IMR-90 (cell line): ENCODE results near the gene TMUB2. TPM values are rescaled to one million over a fixed set of nuclear protein-coding genes. Genes with fewer than 3 reads are reported as not detected.
A peak's percentile ranks its signal among the peaks of the same experiment; 100 is the strongest.

Experiments
- ATAC-seq: fragments of 200-7000 bp; cut with Tn5 transposase; 2 replicates; pipeline ENCODE4 v1.9.1; 2020; ENCODE audit warnings: low read depth, mild to moderate bottlenecking, moderate library complexity
- BruUV-seq: library from RNA; stranded (reverse); fragments of 400-500 nt; replicated peaks from 2 replicates; lab custom pipeline; 2021; lab: Mats Ljungman, UMichigan
- CTCF ChIA-PET: fragments of 300-600 bp; formaldehyde crosslinking; extraction: SDS; loops from one replicate; lab custom pipeline; 2021; ENCODE audit warnings: antibody characterized with exemption; lab: Yijun Ruan, JAX
- POLR2A ChIA-PET: fragments of 300-600 bp; sonication (Branson Sonifier 250); formaldehyde crosslinking; loops from one replicate; lab custom pipeline; 2022; ENCODE audit warnings: antibody characterized with exemption; ENCODE audit not compliant: unreplicated experiment; lab: Charles Lee
- DNase-seq: peaks from one replicate; pipeline ENCODE4 v3.0.0; 2013
- H2AFZ ChIP-seq: replicated peaks from 2 replicates; pipeline ENCODE3; 2013; ENCODE audit warnings: low read length, mild to moderate bottlenecking; ENCODE audit not compliant: poor library complexity
- H2AK5ac ChIP-seq: 2 replicates; pipeline ENCODE4 v1.6.1; 2013; ENCODE audit warnings: low read depth, low read length, inconsistent platforms
- H2AK9ac ChIP-seq: replicated peaks from 2 replicates; pipeline ENCODE3; 2013; ENCODE audit warnings: mild to moderate bottlenecking, low read depth, low read length, moderate library complexity; ENCODE audit not compliant: poor library complexity
- H2BK120ac ChIP-seq: 2 replicates; pipeline ENCODE4 v1.6.1; 2013; ENCODE audit warnings: low read depth, low read length, inconsistent platforms
- H2BK15ac ChIP-seq: 3 replicates; pipeline ENCODE4 v1.6.1; 2013; ENCODE audit warnings: low read depth, low read length, inconsistent platforms
- H2BK20ac ChIP-seq: 2 replicates; pipeline ENCODE4 v1.6.1; 2013; ENCODE audit warnings: low read depth, mild to moderate bottlenecking, inconsistent platforms, low read length, moderate library complexity
- H2BK5ac ChIP-seq: 2 replicates; pipeline ENCODE4 v1.6.1; 2013; ENCODE audit warnings: mild to moderate bottlenecking, low read depth, low read length, inconsistent platforms; ENCODE audit not compliant: poor library complexity, severe bottlenecking
- H3K14ac ChIP-seq: replicated peaks from 2 replicates; pipeline ENCODE4 v1.6.1; 2013; ENCODE audit warnings: low read depth, low read length, inconsistent platforms
- H3K18ac ChIP-seq: 2 replicates; pipeline ENCODE4 v1.6.1; 2013; ENCODE audit warnings: low read depth, low read length, control low read depth
- H3K23ac ChIP-seq: 2 replicates; pipeline ENCODE4 v1.6.1; 2013; ENCODE audit warnings: low read depth, low read length, inconsistent platforms
- H3K27ac ChIP-seq: 2 replicates; pipeline ENCODE4 v1.5.1; 2013; ENCODE audit warnings: mild to moderate bottlenecking, control low read depth, low read length; ENCODE audit not compliant: insufficient read depth
- H3K27me3 ChIP-seq: 2 replicates; pipeline ENCODE4 v1.6.1; 2013; ENCODE audit warnings: low read length; ENCODE audit not compliant: control insufficient read depth, insufficient read depth
- H3K36me3 ChIP-seq: 2 replicates; pipeline ENCODE4 v1.6.1; 2013; ENCODE audit warnings: low read length, mixed read lengths; ENCODE audit not compliant: control insufficient read depth, insufficient read depth
- H3K4ac ChIP-seq: 2 replicates; pipeline ENCODE4 v1.6.1; 2013; ENCODE audit warnings: low read depth, low read length, inconsistent platforms
- H3K4me1 ChIP-seq: 2 replicates; pipeline ENCODE4 v1.6.1; 2013; ENCODE audit warnings: low read length, mixed read lengths; ENCODE audit not compliant: control insufficient read depth, insufficient read depth
- H3K4me2 ChIP-seq: 2 replicates; pipeline ENCODE4 v1.6.1; 2013; ENCODE audit warnings: low read depth, mild to moderate bottlenecking, control low read depth, low read length, moderate library complexity
- H3K4me3 ChIP-seq: 2 replicates; pipeline ENCODE4 v1.5.1; 2013; ENCODE audit warnings: low read depth, mild to moderate bottlenecking, control low read depth, low read length, moderate library complexity; ENCODE audit not compliant: insufficient read depth
- H3K56ac ChIP-seq: 2 replicates; pipeline ENCODE4 v1.6.1; 2013; ENCODE audit warnings: low read length, inconsistent platforms; ENCODE audit not compliant: insufficient read depth; ENCODE audit errors: extremely low read depth
- H3K79me1 ChIP-seq, 2 experiments: 2 replicates each; pipeline ENCODE4 v1.6.1; 2013; ENCODE audit warnings: low read length in 2 of 2, inconsistent platforms in 1 of 2, low read depth in 1 of 2
- H3K9ac ChIP-seq: 2 replicates; pipeline ENCODE4 v1.6.1; 2013; ENCODE audit warnings: low read depth, low read length, control low read depth
- H3K9me1 ChIP-seq: 2 replicates; pipeline ENCODE4 v1.6.1; 2013; ENCODE audit warnings: low read length, inconsistent platforms; ENCODE audit not compliant: insufficient read depth
- H3K9me3 ChIP-seq: 2 replicates; pipeline ENCODE4 v1.6.1; 2013; ENCODE audit warnings: low read length; ENCODE audit not compliant: control insufficient read depth, insufficient read depth
- H4K20me1 ChIP-seq: 2 replicates; pipeline ENCODE4 v1.6.1; 2013; ENCODE audit warnings: low read length, inconsistent platforms; ENCODE audit not compliant: insufficient read depth
- H4K5ac ChIP-seq: 2 replicates; pipeline ENCODE4 v1.6.1; 2013; ENCODE audit warnings: mild to moderate bottlenecking, low read depth, low read length, control low read depth
- H4K8ac ChIP-seq, 2 experiments: 2 replicates each; pipeline ENCODE4 v1.6.1; 2013; ENCODE audit warnings: low read depth in 2 of 2, low read length in 2 of 2, control low read depth in 1 of 2, inconsistent platforms in 1 of 2
- H4K91ac ChIP-seq: 2 replicates; pipeline ENCODE4 v1.6.1; 2013; ENCODE audit warnings: low read depth, low read length, inconsistent platforms; ENCODE audit not compliant: insufficient read depth
- BHLHE40 ChIP-seq: fragments of 150-350 bp; IDR thresholded peaks from 2 replicates; pipeline ENCODE4 v1.6.1; 2016; ENCODE audit warnings: mild to moderate bottlenecking, low read depth, low read length
- CHD1 ChIP-seq: IDR thresholded peaks from 2 replicates; pipeline ENCODE4 v1.6.1; 2012; ENCODE audit warnings: low read depth, low read length, improper control_type of control experiment
- CTCF ChIP-seq: conservative IDR thresholded peaks from 2 replicates; pipeline ENCODE4 v1.5.1; 2012; ENCODE audit warnings: mild to moderate bottlenecking, low read depth, low read length, improper control_type of control experiment
- ELK1 ChIP-seq: fragments of 150-350 bp; IDR thresholded peaks from 2 replicates; pipeline ENCODE4 v1.6.1; 2016; ENCODE audit warnings: low read depth, mild to moderate bottlenecking, low read length, moderate library complexity, borderline replicate concordance
- FOS ChIP-seq: fragments of 150-350 bp; IDR thresholded peaks from 2 replicates; pipeline ENCODE4 v1.6.1; 2016; ENCODE audit warnings: low read depth, low read length
- MAFK ChIP-seq: IDR thresholded peaks from 2 replicates; pipeline ENCODE4 v1.6.1; 2012; ENCODE audit warnings: low read depth, low read length, improper control_type of control experiment
- MAZ ChIP-seq: IDR thresholded peaks from 2 replicates; pipeline ENCODE4 v1.6.1; 2012; ENCODE audit warnings: low read depth, mild to moderate bottlenecking, low read length, improper control_type of control experiment, moderate library complexity, borderline replicate concordance
- MXI1 ChIP-seq: IDR thresholded peaks from 2 replicates; pipeline ENCODE4 v1.6.1; 2012; ENCODE audit warnings: low read depth, mild to moderate bottlenecking, low read length, moderate library complexity, borderline replicate concordance
- RAD21 ChIP-seq: IDR thresholded peaks from 2 replicates; pipeline ENCODE4 v1.6.1; 2012; ENCODE audit warnings: low read length, improper control_type of control experiment
- RCOR1 ChIP-seq: IDR thresholded peaks from 2 replicates; pipeline ENCODE4 v1.6.1; 2012; ENCODE audit warnings: mild to moderate bottlenecking, low read length, improper control_type of control experiment; ENCODE audit not compliant: insufficient replicate concordance
- RFX5 ChIP-seq: IDR thresholded peaks from 2 replicates; pipeline ENCODE4 v1.8.0; 2012; ENCODE audit warnings: low read depth, mild to moderate bottlenecking, low read length, moderate library complexity
- USF2 ChIP-seq: fragments of 150-350 bp; IDR thresholded peaks from 2 replicates; pipeline ENCODE4 v1.6.1; 2017; ENCODE audit warnings: mild to moderate bottlenecking, antibody characterized with exemption, low read length, low read depth
- WGBS, 2 experiments: methylation state at CpG; one replicate each; pipeline versions ENCODE4 v1.1.5 to v1.1.7; 2013; ENCODE audit warnings: missing lambda C conversion rate in 2 of 2; ENCODE audit not compliant: insufficient read length in 1 of 2; ENCODE audit errors: extremely low coverage in 2 of 2; 5-methylcytosine and 5-hydroxymethylcytosine counted together
- dilution Hi-C: fragments of 300-500 bp; cut with HindIII; formaldehyde crosslinking; loops from one replicate; pipeline ENCODE4 v1.14.3; 2018; ENCODE audit warnings: low sequenced_read_pairs; ENCODE audit not compliant: unreplicated experiment
- in situ Hi-C: fragments of 300-500 bp; cut with MboI; formaldehyde crosslinking; loops from 3 replicates; pipeline ENCODE4 v1.14.3; 2019; ENCODE audit warnings: low sequenced_read_pairs, inconsistent platforms, mixed read lengths
- intact Hi-C: fragments of 100-400 bp; cut with micrococcal nuclease; formaldehyde crosslinking; loops from 2 replicates; pipeline ENCODE4 v1.10.0; 2022
- polyA plus RNA-seq, 3 experiments: library from polyadenylated mRNA; depleted of rRNA; stranded (reverse); fragments of >200 nt; gene quantifications; 2 replicates each; pipeline ENCODE4 v1.2.3, GENCODE V29; 2012; ENCODE audit warnings: low replicate concordance in 1 of 3
- total RNA-seq: library from RNA; depleted of rRNA; stranded (reverse); fragments of >200 nt; gene quantifications from 2 replicates; pipeline ENCODE4 v1.2.3, GENCODE V29; 2012

TMUB2 gene
- total and polyA plus RNA-seq, 2 of the 4 experiments (the other 2 are of a cell fraction), result 16.5 to 42.5 TPM

- Histone ChIP-seq H3K14ac (peak within 1 kb of the TSS; percentile 68), H2AK5ac (peak within 1 kb of the TSS; percentile 93), H4K5ac (no peak within 1 kb of the TSS), H2BK5ac (peak within 1 kb of the TSS; percentile 86), H3K27ac (peak within 1 kb of the TSS; percentile 92), H2AK9ac (peak within 1 kb of the TSS; percentile 98), H3K4me3 (peak within 1 kb of the TSS; percentile 93), H4K91ac (peak within 1 kb of the TSS; percentile 21), H3K79me1 (peaks cover 32 to 59% of the 10 kb centered on the region in 2 experiments), H3K9ac (peak within 1 kb of the TSS; percentile 92), H3K36me3 (peaks cover 22% of the 10 kb centered on the region), H4K20me1 (peaks cover 28% of the 10 kb centered on the region), H3K9me3 (no peaks in the 10 kb centered on the region), H3K56ac (peak within 1 kb of the TSS; percentile 69), H3K4ac (peak within 1 kb of the TSS; percentile 78), H2BK15ac (no peak within 1 kb of the TSS), H3K4me2 (peak within 1 kb of the TSS; percentile 60), H3K27me3 (no peaks in the 10 kb centered on the region), H4K8ac (peak within 1 kb of the TSS in 1 of 2 experiments; percentile 49; a peak in 1 of 4 replicates), H3K9me1 (peaks cover 20% of the 10 kb centered on the region), H2BK20ac (no peak within 1 kb of the TSS), H3K18ac (peak within 1 kb of the TSS; percentile 61; the same call in 1 of the 2 replicates), H3K4me1 (peaks cover 15% of the 10 kb centered on the region), H3K23ac (peak within 1 kb of the TSS; percentile 64; the same call in 1 of the 2 replicates), H2BK120ac (peak within 1 kb of the TSS; percentile 52), H2AFZ (peak within 1 kb of the TSS; percentile 87)
- ATAC-seq, result peak; percentile 8
- ChIA-PET POLR2A (interaction anchor here (0.7 kb wide), 1 partner anchor 133 kb away, joined by 3 read pairs; no protein-coding TSS in a partner anchor), CTCF (interaction anchor here (1.2 kb wide), 1 partner anchor 9 kb away, joined by 7 read pairs; no protein-coding TSS in a partner anchor)
- in situ Hi-C loops, result loop anchor here (5.0 to 25.0 kb wide), 3 partner anchors 108 to 418 kb away; partner anchors contain the start of gene GPATCH8
- peak; percentile 45 for DNase-seq
- intact Hi-C loops, result loop anchor here (1.0 to 10.0 kb wide), 4 partner anchors 88 to 418 kb away; partner anchors contain the start of genes GPATCH8 and RUNDC3A
- TF ChIP-seq FOS, result no peak
- TF ChIP-seq USF2, result no peak
- TF ChIP-seq ELK1, result no peak
- peak; percentile 16; the same call in 1 of the 2 replicates for TF ChIP-seq MAZ
- no peak for TF ChIP-seq RCOR1
- TF ChIP-seq RFX5, result no peak
- TF ChIP-seq RAD21, result no peak
- no peak for TF ChIP-seq MXI1
- no peak for TF ChIP-seq MAFK
- no peak for TF ChIP-seq CHD1
- no peak for TF ChIP-seq BHLHE40
- 0 out of 2 replicates have a peak, but pooled peaks have one; percentile 6 for TF ChIP-seq CTCF
- no TSS peak for BruUV-seq
- WGBS, 2 experiments, result 0% methylated on average over 5 of the region's 76 CpGs; no CpG with 5 or more reads in 1 of the 2 experiments
- dilution Hi-C loops, result no loop called here
These were observed 32.9 kb downstream of the TMUB2 start, which contains the start of gene UBTF for GRCh38 chr17:44219616-44220212. Gene UBTF (minus strand): TSS chr17:44219675. CDS start chr17:44218229, 1,446 bp downstream.
